BE2C (cell line): ENCODE measurements around the gene POC1A.

Experiments
- DNase-seq: peaks from one replicate; pipeline ENCODE4 v3.0.0-alpha.2; 2020
- H3K27me3 ChIP-seq: fragments of 250-450 bp; sonication (Bioruptor Pico); 2 replicates; pipeline ENCODE4 v1.5.1; 2020; ENCODE audit warnings: mild to moderate bottlenecking
- H3K36me3 ChIP-seq: fragments of 250-450 bp; sonication (Bioruptor Pico); 2 replicates; pipeline ENCODE4 v1.5.1; 2020; ENCODE audit warnings: mild to moderate bottlenecking
- H3K4me1 ChIP-seq: fragments of 250-450 bp; sonication (Bioruptor Pico); 2 replicates; pipeline ENCODE4 v1.5.1; 2020
- H3K4me3 ChIP-seq: 2 replicates; pipeline ENCODE4 v1.5.1; 2011; ENCODE audit warnings: low read depth, low read length
- H3K9me3 ChIP-seq: fragments of 250-450 bp; sonication (Bioruptor Pico); 2 replicates; pipeline ENCODE4 v1.5.1; 2020
- CTCF ChIP-seq: IDR thresholded peaks from 2 replicates; pipeline ENCODE4 v1.5.1; 2012; ENCODE audit warnings: mild to moderate bottlenecking, low read depth, low read length

POC1A gene

GRCh38 chr3:52121813-52122212, 32.4 kb downstream of the POC1A start:
- no peak overlapping the region for H3K4me3 ChIP-seq
- DNase-seq, result no peak
- TF ChIP-seq CTCF, result no peak
- H3K27me3 ChIP-seq, result no peaks in the 10 kb centered on the region
- no peaks in the 10 kb centered on the region for H3K4me1 ChIP-seq
- H3K9me3 ChIP-seq, result no peaks in the 10 kb centered on the region
- peaks cover 2% of the 10 kb centered on the region; the same call in 1 of the 2 replicates for H3K36me3 ChIP-seq

GRCh38 chr3:52121464-52121805, 32.8 kb downstream of the POC1A start:
- DNase-seq, result no peak
- no peaks in the 10 kb centered on the region for H3K9me3 ChIP-seq
- peaks cover 2% of the 10 kb centered on the region; the same call in 1 of the 2 replicates for H3K36me3 ChIP-seq
- H3K4me3 ChIP-seq, result no peak overlapping the region
- H3K27me3 ChIP-seq, result no peaks in the 10 kb centered on the region
- no peaks in the 10 kb centered on the region for H3K4me1 ChIP-seq
- TF ChIP-seq CTCF, result no peak

- no peaks in the 10 kb centered on the region for H3K9me3 ChIP-seq
- no peak for DNase-seq
- H3K27me3 ChIP-seq, result no peaks in the 10 kb centered on the region
- H3K4me3 ChIP-seq, result no peak overlapping the region
- H3K4me1 ChIP-seq, result no peaks in the 10 kb centered on the region
- peaks cover 2% of the 10 kb centered on the region; the same call in 1 of the 2 replicates for H3K36me3 ChIP-seq
- no peak for TF ChIP-seq CTCF
These were observed 33.4 kb downstream of the POC1A start for GRCh38 chr3:52120556-52121463.

GRCh38 chr3:52119826-52120225, 34.4 kb downstream of the POC1A start:
- H3K36me3 ChIP-seq, result peaks cover 2% of the 10 kb centered on the region; the same call in 1 of the 2 replicates
- H3K4me3 ChIP-seq, result no peak overlapping the region
- no peak for TF ChIP-seq CTCF
- H3K9me3 ChIP-seq, result no peaks in the 10 kb centered on the region
- DNase-seq, result no peak
- no peaks in the 10 kb centered on the region for H3K27me3 ChIP-seq
- no peaks in the 10 kb centered on the region for H3K4me1 ChIP-seq

GRCh38 chr3:52119099-52119498, 35.1 kb downstream of the POC1A start:
- Histone ChIP-seq H3K4me1 (no peaks in the 10 kb centered on the region), H3K27me3 (no peaks in the 10 kb centered on the region), H3K9me3 (no peaks in the 10 kb centered on the region), H3K4me3 (no peak overlapping the region), H3K36me3 (peaks cover 2% of the 10 kb centered on the region; the same call in 1 of the 2 replicates)
- no peak for DNase-seq
- TF ChIP-seq CTCF, result no peak
